GM19463 (cell line): ENCODE measurements around the gene LKAAEAR1.
A peak's percentile ranks its signal among the peaks of the same experiment; 100 is the strongest.

Experiments used
- ATAC-seq: cut with Tn5 transposase; IDR thresholded peaks from one replicate; pipeline ENCODE4 v1.9.1; 2021; ENCODE audit warnings: mild to moderate bottlenecking, moderate library complexity; ENCODE audit not compliant: unreplicated experiment

The LKAAEAR1 gene

DNA sequence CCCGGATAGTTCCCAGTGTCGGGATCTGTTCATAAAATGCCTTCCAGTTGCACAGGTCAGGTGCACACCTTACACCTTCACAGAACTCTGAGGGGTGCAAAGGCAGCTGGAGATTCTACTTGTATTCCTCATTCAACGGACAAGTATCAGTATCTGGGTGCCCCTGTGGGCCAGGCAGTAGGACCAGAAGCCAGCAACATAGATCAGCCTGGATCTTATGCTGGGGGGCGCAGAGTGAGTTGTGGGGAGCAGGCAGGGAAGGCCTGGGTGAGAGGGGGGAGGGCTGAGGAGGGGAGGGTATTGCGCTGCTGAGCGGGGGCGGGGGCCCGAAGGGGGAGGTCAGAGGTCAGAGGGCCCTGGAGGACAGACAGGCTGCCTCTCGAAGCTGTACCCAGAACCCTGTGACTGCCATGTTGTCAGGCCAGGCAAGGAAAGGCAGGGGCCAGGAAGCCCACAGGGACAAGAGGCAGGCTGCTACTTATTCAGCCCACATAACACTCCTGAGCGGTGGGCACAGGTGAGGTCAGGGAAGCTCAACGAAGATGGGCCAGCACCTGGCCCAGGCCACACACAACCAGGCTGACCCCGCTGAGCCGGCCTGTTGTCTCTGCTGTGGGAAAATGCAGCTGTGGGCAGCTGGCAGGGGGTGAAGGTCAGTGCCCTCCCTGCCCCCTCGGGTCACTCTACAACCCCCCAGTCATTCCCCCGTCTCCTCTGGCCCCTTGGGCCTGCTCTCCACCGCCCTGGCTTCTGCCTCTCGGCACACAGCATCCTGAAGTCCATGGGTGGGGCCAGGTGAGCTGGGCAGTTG, 3.2 kb downstream of the LKAAEAR1 start:
- no peak for ATAC-seq

DNA sequence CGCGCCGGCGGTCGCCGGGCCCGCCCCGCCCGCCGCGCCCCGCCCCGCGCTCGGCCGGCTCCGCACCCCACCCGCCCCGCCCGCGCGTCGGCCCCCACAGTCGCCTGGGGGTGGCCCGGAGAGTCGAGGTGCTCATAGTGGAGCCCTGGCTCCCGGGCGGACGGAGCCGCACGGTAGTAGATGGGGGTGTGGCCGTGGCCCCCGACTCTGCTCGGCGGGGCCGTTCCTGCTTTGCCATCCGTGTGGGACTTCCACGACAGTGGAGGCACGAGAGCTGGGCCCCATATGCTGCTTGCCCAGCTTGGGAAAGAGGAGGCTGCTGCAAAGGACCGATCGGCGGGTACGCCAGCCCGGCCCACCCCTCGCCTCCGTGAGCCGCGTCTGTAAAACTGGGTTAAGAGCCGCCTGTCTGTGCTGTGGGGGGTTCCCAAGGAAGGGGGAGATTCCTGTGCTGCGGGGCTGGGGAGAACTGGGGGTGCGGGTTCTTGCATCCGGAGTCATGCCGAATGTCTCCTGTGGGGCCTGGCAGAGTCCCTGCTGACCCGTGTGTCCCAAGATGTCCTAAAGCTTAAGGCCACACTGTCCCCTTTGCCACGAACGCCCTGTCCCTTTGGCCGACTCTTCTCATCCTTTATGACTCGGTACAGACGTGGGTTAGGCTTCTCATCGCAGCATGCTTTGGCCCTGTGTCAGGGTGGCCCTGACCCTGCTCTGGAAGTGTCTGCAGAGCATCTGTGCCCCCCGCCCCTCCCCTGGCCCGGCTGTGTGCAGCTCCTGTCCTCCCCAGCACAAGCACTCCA, 4.0 kb downstream of the LKAAEAR1 start, which contains the start of gene OPRL1:
Gene OPRL1 (plus strand): TSS at position 70 of the 800 bp plus-strand sequence. CDS start 12,639 bp downstream, outside the sequence.
- peak; percentile 8 for ATAC-seq

DNA sequence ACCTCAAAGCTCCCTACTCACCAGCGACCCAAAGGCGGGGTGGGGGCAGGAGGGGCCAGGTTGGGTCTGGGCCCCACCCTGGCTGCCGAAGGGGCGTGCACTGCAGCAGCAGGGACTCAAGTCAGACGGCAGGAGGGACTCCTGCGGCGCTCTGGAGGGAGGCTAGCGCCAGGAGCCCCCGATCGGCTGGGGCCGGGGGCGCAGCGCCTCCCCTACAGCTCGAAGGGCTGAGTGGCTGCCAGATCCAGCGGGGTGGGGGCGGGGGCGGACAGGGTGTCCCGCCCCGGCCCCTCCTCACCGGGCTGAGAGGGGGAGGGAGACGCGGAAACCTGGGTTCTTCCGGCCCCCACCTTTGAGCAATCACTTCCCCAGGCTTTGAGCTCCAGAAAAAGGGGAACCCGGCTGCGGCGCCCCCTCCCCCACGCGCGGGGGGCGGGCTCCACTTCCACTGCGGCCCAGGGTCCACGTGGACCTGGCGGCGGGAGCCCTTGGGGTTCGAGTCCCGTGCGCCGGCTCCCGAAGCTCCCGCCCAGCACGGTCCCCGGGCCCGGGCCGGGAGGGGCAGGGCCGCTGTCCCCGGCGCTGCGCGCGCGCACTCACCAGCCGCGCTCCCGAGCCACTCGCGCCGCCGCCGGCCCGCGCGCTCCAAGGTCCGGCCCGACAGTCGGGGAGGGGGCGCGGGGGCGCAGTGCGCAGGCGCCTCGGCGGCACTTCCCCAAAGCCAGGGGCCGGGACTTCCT, 4.8 kb downstream of the LKAAEAR1 start, which contains the start of gene RGS19:
Gene RGS19 (minus strand): TSS at position 246 of the 740 bp plus-strand sequence. CDS start 2,632 bp downstream, outside the sequence.
- ATAC-seq: peak; percentile 47

DNA sequence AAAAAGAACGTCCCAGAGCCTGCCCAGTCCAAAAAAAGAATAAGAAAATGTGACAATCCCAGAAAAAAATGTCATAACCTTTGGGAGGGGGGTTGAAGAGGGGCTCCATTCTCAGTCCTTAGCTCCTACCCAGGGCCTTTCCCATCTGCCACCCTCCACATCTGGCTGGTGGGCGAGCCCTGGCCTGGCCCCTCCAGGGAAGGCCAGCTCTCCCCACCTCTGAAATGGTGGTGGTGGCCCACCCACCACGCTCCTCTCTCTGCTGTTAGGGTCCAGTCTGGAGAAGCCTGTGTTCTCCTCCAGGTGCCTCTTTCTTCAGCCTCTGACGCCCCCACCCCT, 5.3 kb downstream of the LKAAEAR1 start:
- ATAC-seq: no peak

DNA sequence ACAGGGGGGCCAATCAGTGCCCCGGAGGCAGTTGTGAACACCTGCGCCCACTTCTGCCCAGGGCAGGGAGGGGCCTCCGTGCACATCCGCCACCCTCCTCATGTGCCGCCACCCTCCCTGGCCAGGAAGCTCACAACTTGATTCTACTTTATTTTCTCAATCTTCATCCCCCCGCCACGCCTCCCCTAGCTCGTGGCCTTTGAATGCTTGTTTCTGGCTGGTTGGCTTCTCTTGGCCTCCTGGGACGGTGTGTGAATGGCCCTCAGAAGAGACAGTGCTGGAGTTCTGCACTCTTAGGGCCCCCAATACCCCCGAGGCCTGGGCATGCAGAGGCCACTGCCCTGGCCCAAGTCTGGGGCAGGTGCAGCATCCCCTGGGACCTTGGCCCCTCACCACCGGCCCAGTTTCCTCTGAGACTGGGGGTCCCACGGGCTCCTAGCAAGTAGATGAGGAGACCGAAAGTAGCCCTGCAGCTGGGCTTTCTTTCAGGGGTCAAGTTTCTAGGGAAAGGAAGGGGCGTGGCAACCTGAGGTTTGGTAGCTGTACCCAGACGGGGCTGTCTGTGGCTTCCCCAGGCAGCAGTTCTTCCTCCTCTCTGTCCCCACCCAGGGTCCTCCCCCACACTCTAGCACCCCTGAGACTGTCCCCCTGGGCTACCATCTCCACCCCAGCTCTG, 6.2 kb downstream of the LKAAEAR1 start:
- no peak for ATAC-seq

DNA sequence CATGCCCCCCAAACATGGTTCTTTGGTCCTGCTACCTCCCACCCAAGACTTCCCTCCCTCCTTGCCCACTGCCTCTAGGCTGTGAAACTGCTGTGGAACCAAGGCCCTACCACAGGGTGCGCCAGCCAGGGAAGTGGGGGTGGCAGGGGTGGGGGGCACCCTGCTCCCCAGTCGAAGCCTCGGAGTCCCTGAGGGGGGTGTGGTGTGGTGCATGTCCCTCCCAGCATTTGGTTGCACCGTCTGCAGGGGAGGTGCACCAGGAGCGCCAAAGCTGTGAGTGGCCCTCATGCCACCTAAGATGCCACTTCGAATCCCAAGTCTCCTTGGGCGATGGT, 6.7 kb downstream of the LKAAEAR1 start:
- ATAC-seq: no peak

DNA sequence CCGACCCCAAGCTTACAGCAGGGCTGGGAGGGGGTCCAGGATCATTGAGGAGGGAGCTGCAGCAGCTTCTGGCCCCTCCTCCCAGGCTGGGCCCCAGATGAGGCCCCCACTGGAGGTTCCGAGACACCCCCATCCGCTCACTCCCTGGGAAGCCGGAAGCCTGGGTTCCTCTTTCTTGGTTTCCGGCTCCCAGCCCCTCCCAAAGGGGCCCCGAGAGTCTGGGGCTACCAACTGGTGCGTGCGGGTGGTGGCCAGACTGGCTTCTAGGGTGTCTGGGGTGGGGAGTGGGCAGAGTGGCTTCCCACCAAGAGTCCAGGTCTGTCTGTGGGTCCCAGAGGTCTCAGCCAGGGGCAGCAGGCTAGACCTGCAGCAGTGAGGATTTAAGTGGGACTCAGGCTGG, 7.1 kb downstream of the LKAAEAR1 start:
- no peak for ATAC-seq

DNA sequence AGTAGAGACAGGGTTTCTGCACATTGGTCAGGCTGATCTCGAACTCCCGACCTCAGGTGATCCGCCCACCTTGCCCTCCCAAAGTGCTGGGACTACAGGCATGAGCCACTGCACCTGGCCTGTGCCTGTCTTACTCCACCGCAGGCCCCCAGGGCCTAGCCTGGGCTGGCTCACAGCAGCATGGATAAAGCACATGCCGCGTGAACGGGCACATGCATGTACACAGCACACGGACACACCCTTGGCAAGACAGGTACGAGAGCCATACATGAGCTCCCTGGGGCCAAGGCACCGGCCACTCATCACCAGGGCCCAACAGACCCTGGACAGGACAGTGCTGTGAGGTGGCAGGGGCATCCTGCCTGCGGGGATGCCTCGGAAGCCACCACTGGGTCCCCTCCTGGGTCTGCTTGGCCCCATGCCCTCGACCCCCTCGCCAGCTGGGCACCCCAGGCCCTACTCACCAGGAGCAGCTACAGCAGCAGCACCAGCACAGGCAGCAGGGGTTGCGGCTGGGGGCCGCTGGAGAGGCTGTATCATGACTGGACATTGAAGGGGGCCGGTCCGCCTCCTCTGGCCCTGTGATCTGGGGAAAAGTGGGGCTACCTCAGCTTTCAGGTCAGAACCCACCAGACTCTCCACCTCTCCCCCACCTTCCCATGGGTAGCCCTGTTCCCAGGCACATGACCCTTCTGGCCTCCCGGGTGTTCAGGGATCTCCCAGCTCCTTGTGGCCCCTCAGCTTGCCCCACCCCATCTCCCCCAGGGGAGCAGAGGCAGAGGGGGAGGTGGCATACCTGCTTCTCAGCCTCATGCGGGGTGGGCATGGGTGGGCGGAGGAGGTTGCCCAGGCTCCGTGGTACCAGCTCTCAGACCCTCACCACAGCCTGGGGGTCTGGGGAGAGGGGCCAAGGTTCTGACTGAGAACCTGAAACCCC, 7.9 kb downstream of the LKAAEAR1 start:
- no peak for ATAC-seq

DNA sequence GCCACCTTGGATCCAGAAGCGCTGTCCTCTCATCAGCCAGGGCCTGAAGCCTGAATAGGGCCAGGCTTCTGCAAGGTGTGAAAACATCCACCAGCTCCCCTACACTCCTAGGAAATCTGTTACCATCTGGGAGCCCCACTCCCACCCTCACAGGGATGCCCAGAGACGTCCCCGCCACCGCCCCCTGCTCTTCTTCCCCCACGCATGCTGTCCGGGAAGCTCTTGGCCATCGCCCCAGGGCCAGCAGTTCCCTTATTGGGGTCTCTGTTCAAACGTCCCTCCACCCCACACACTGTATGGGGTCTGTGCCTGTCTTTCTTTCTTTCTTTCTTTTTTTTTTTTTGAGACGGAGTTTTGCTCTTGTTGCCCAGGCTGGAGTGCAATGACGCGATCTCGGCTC, 8.6 kb downstream of the LKAAEAR1 start:
- no peak for ATAC-seq

DNA sequence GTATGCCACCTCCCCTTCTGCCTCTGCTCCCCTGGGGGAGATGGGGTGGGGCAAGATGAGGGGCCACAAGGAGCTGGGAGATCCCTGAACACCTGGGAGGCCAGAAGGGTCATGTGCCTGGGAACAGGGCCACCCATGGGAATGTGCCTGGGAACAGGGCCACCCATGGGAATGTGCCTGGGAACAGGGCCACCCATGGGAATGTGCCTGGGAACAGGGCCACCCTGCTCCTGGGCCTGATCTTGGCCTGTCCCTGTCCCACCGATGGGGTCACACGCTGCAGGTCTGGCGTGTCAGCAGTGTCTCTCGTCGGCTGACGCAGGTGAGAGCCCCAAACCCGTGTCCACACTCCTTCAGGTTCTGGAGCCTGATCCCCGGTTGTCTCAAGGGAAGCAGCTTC, 9.2 kb downstream of the LKAAEAR1 start:
- ATAC-seq: no peak

DNA sequence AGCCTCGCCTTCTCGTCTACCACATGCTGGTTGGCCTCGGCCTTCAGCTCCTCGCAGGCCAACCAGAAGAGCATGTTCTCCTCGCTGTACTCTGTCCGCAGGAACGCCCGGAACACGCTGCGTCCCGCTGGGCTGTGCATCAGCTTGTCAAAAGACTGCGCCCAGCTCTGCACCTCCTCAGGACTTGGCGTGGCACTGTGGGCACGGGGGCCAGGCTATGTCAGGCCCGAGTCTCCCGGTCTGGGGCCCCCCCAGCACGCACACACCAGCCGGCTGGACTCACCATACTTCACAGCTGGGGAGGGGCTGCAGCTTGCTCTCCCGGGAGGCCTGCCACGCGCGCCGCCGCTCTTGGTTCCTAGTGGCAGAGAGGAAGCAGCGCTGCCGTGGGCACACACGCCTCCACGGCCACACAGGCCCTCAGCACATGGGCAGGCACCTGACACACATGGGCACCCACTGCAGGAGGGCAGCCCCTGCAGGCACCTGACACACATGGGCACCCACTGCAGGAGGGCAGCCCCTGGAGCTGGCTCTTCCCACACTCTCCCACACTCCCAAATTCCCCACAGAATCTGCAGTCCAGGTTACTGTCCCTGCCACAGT, 9.9 kb downstream of the LKAAEAR1 start:
- no peak for ATAC-seq

DNA sequence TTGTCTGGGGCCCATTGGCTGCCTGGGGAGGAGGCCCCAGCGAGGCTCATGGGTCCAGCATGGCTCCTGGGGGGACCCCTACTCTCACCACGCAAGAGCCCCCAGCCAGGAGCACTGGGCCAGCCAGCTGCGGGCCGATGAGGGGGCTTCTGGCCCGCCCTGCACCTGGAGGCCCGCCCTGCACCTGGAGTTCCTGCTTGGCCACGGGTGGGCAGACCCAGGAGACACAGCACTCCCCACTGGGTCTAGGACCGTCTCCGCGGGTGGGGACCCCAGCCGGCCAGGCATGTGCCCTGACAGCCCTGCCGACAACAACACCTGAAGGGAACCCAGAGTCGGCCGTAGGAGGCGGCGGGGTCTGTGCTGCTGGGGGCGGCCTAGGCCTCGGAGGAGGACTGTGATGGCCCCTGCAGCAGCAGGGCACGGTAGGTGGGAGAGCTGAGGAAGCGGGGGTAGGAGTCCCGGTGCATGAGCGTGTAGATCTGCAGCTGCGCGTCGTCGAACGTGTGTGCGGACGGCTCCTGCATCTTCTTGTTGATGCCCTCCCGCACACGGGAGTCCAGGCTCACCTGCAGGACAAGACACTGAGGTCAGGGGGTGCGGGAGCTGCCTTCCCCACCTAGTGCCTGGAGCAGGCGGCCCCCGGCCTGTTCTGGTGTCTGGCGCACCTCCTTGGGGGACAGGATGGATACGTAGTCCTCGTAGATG, 10.6 kb downstream of the LKAAEAR1 start:
- no peak for ATAC-seq

DNA sequence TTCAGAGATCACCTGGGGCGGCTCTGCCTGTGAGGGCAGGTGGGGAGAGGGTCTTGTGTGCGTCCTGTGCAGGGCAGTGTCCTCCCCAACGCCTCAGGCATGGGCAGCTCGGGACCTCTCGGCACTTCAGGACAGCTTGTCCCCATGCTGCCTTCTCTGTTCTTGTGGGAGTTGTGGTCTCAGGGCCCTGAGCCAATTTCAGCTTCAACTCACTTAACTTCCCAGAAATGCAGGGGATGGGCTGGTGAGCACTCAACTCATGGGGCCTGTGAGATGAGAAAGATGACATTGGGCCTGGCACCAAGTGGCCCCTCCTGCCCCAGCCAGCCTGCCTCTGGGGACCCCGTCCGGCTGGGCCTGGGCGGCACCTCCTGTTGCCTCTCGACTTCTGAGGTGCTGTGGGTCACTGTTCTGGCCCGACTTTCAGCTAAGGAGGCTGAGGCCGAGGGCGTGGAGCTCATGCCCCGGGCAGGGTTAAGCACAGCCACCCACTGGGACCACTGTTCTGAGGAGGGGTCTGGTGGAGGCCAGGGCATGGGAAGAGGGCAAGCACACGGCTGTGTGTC, 11.6 kb downstream of the LKAAEAR1 start:
- ATAC-seq: no peak

DNA sequence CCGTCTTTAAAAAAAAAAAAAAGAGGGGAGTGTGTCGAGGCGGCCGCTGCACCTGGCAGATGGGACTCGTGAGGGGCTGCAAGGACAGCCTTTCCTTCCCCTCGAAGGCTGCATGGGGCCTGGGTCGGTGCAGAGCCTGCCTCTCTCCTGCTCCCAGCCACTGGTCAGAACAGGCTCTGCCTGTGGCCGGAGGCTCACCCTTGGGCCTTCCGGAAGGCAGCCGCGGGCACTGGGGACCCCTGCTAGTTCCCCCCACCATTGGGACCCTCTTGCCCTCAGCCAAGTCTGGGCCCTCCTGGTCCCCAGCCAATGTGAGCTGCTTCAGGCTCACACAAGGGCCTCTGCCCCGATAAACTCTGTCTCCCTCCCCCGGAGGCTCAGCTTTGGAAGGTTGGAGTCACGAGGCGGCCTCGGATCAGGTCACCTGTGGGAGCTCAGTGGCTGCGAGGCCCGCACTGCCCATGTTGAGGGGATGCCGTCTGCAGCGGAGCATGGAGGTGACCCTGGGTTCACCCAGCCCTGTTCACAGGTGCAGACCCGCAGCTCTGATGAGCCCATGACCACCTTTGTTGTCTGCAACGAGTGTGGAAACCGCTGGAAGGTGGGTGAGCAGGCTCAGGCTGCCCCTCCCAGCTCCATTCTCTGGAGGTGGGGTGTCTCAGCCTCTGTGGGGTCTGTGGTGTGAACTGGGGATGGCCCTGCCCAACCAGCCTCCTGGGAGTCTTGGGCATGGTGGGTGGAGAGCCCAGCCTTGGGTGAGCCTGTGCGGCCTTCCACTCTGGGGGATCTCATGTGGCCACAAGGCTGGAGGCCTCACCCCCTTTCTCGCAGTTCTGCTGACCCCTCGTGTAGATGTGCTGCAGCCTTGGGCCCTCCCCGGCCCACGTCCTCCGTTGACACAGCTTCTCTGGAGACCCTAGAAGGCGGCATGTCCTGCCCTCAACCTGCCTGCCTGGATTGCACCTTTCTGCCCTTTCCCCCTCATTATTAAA, 12.6 kb downstream of the LKAAEAR1 start:
- ATAC-seq: no peak

DNA sequence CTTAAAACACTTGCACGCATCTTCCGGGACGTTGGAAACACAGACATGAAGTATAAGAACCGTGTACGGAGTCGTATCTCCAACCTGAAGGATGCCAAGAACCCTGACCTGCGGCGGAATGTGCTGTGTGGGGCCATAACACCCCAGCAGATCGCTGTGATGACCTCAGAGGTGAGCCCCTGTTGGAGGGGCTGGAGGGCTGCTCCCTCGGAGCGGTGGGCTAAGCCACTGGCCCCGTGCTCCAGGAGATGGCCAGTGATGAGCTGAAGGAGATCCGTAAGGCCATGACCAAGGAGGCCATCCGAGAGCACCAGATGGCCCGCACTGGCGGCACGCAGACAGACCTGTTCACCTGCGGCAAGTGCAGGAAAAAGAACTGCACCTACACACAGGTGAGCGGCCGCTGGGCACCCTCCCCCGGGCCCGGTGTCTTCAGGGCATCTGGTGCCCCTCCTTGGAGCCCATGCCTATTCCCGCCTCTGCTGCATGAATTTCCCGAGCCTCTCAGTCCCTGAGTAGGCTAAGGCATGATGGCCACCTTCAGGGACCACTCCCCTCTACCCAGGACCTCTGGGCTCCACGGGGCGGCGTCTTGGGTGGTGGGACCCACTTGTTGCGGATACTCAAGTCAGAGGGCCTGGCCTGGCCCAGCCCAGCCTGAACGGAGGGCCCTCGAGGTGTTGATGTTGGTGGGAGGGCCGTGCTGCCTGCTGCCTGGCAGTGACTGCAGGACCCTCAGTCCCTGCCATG, 13.8 kb downstream of the LKAAEAR1 start:
- ATAC-seq: no peak

DNA sequence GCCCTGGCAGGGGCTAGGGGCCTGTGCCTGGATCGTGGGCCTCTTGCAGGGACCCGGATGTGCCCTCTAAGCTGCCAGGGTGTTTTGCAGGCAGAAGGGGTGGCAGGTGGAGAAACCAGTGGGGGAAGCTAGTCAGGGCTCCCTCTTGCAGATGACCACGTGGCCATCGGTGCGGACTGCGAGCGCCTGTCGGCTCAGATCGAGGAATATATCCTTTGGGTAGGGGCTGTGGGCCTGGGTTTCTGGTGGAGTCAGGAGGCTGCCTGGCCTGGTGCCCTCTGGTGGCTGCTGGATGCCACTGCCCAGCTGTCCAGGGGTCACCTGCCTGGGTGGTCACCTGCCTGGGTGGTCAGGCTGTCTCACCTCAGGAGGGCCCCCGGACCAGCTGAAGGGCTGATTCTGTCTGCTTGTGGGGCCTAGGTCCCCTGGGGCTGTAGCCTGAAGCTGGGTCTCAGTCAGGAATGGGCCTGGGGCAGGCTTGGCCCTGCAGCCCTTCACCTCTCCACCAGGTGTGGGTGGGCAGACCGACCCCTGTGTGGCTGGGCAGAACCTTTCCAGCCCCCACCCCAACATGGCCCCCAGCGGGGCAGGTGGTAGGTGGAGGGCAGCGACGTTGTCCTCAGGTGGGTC, 14.5 kb downstream of the LKAAEAR1 start:
- ATAC-seq: no peak
